Hematopoietic multipotent progenitor cell (in vitro differentiated cells): Measurements from ENCODE around the gene ZNF804A. TPM values are rescaled to one million over a fixed set of nuclear protein-coding genes. Genes with fewer than 3 reads are reported as not detected.
A peak's percentile ranks its signal among the peaks of the same experiment; 100 is the strongest.

Experiments used
- DNase-seq, 3 donors: peaks; one replicate each; pipeline ENCODE4 v3.0.0-alpha.2; 2011 to 2015; ENCODE audit warnings: low read depth in 2 of 3, low spot score in 2 of 3
- total RNA-seq: library from RNA; depleted of rRNA; stranded (reverse); fragments of >200 nt; gene quantifications from one replicate; pipeline ENCODE4 v1.2.3, GENCODE V29; 2012

ZNF804A gene
- total RNA-seq: 4.6 TPM

GRCh38 chr2:184598316-184599053 is at the start of gene ZNF804A:
TSS of gene ZNF804A (plus strand) at chr2:184598529. CDS start at chr2:184598960, 431 bp downstream.
- peak in 2 of 3 donors; percentile 78 to 85 for DNase-seq

DNA sequence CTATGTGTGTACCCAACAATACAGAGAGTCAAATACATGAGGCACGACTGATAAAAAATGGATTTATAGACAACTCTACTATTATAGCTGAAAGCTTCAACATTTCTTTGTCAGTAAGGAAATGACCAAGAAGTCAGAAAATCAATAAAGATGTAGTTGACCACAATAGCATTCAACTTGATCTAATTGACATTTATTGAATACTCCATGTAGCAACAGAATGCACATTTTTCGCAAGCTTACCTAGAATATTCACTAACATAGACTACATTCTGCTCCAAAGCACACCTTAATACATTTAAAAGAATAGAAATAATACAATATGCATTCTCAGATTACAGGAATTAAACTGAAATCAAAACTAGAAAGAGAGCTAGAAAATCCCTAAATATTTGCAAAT is 49.2 kb upstream of the ZNF804A start:
- DNase-seq: no peak

DNA sequence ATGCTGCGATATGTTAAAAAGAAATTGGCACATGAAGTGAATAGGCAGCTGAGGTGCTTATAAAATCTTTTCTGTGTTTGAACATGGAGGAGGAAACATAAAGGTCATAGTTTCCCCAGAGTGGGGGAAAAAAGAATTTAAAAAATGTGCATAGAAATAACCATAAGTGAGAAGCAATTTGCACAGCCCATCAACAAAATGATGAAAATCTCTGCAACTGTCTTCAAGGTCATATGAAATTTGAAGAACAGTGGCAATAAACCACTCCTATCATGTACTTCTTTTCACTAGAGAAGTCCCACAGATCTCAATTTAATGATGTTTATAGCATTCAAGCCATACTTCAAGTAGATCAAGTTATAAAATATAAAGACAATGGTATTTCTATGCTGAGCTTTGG is 46.7 kb upstream of the ZNF804A start:
- no peak for DNase-seq

- DNase-seq: no peak
These were observed 43.6 kb upstream of the ZNF804A start for GRCh38 chr2:184554736-184555135.

GRCh38 chr2:184555352-184555751 is 43.0 kb upstream of the ZNF804A start:
- no peak for DNase-seq

GRCh38 chr2:184556639-184557038 is 41.7 kb upstream of the ZNF804A start:
- no peak for DNase-seq

DNA sequence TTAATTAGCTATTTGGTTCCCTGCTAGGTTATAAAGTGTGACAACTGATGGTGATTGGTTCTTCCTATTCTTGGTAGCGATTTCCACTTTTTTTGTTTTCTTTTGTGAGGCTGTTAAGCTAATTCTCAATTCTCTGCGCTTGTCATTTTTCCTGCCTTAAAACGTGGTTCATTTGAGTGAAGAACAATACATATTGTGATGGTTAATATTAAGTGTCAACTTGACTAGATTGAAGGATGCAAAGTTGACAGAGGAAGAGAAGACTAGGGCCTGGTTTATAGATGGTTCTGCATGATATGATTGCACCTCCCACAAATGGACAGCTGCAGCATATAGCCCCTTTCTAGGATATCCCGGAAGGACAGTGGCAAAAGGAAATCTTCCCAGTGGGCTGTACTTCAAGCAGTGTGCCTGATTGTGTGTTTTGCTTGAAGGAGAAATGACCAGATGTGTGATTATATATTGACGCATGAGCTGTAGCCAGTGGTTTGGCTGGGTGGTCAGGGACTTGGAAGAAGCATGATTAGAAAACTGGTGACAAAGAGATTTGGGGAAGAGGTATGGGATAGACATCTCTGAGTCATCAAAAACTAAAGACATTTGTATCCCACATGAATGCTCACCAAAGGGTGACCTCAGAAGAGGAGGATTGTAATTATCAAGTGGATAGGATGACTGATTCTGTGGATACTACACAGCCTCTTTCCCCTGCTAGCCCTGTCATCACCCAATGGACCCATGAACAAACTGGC is 39.4 kb upstream of the ZNF804A start:
- DNase-seq: no peak

- no peak for DNase-seq
These were observed 37.7 kb upstream of the ZNF804A start for GRCh38 chr2:184560603-184561002.

GRCh38 chr2:184562532-184562931 is 35.8 kb upstream of the ZNF804A start:
- peak in 1 of 3 donors; percentile 1 for DNase-seq

DNA sequence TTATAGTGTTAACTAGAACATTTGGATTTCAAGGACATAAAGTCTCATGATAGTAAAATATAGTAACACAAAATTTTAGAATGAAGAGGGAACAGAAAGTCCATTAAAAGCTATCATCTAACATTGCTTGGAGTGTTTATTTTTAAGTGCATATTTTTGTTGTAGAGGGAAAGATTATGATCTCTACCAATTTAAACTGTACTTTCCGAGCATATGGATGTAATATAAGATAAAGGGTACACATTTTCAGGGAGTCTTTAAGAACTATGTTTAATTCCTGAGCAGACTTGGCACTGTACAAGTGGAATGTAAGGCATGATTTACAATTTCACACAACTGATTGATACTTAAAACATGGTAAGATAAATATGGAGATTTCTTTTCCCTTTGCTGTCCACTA is 34.2 kb upstream of the ZNF804A start:
- DNase-seq: no peak

GRCh38 chr2:184566716-184567115 is 31.6 kb upstream of the ZNF804A start:
- DNase-seq: no peak

GRCh38 chr2:184577056-184577455 is 21.3 kb upstream of the ZNF804A start:
- no peak for DNase-seq

DNA sequence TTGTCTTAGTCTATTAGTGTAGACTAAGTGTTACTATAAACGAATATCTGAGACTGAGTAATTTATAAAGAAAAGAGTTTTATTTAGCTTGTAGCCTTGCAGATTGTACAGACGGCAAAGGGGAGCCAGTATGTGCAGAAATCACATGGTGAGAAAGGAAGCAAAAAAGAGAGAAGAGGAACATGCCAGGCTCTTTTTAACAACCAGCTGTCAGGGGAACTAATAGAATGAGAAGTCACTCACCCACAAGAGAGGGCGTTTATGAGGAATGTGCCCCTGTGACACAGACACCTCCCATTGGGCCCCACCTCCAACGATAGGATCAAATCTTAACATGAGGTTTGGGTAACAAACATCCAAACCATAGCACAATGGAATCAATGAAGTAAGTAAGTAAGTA is 20.6 kb upstream of the ZNF804A start:
- peak in 1 of 3 donors; percentile 35 for DNase-seq

DNA sequence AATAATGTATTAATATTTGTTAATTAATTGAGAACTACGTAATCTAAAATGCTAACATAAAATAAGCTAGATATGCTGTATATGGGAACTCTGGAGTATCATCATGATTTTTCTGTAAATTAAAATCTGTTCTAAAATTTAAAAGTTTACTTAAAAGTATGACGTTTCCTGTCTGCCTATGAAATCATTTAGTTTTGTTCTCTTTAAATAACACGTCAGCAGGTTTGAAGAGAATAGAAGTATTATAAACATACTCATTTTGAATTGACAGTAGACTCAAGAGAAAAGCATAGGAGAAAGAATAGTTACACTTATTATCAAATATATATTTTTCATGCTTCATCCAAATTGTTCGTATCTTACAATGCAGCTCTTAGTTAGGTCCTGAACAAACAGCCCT is 19.1 kb upstream of the ZNF804A start:
- no peak for DNase-seq

DNA sequence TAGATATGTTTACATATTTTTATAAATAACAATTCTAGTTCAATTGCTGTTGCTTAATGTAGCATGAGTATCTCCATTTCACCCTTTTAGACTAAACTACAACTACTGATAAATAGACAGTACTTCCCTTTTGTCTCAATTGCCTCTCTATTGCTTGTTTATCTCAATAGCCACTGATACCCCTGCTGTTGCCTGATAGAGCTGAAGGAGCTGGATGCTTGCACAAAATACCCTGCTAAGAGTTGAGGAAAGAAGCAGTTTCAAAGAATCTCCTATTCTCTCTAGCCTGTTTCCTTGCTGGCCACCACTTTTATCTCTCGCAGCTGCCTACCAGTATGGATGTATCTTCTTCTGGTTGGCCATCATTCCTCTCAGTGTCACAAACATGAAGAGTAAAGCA is 16.9 kb upstream of the ZNF804A start:
- DNase-seq: peak in 1 of 3 donors; percentile 28

GRCh38 chr2:184589261-184589660 is 9.1 kb upstream of the ZNF804A start:
- DNase-seq: peak in 1 of 3 donors; percentile 41

DNA sequence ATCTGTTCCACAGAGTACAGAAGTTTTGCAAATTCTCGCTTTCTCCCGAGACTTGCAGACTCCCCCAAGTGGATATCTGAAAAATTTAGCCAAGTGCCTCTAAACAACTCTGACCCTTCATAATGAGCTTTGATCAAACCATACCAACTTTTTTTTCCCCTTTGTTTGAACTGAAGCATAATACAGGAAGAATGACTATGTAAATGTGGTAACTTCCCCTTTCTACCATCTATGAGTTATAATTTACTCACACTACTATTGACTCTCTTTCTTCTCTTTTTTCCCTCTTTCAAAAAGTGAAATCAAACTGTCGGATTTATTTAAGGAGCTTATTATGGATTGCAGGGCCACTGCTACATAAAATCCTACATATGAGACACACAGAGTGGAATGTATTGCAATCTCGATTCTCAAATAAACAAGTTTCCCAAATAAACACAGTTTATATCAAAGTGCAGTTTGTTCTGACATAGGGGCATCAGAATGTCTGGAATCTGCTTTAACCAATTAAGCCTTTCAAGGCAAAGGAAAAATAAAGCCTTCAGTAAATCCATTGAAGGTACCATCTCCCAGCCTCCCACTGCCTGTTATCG is 1.4 kb upstream of the ZNF804A start:
- peak in 2 of 3 donors; percentile 77 to 93 for DNase-seq

GRCh38 chr2:184597571-184597991 is 748 bp upstream of the ZNF804A start:
- DNase-seq: peak in 2 of 3 donors; percentile 58 to 77

GRCh38 chr2:184598002-184598315 is 370 bp upstream of the ZNF804A start:
- DNase-seq: no peak

- DNase-seq: peak in 1 of 3 donors; percentile 54
These were observed 934 bp downstream of the ZNF804A start for GRCh38 chr2:184599054-184599871.

DNA sequence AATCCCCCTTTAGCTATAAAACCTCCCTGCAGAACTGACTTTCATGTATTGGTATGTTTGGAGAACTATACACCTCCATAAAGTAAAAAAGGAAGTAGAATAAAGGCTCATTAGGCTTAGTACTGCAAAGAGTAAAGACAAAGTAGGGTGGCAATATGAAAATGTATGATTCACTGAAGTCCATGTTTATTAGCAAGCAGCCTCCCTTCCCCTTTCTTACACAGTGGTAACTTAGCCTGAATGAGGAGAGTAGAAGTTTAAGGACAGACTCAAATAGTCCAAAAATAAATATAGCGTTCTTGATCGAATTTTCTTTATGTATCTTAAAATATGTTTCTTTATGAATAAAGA is 1.5 kb downstream of the ZNF804A start:
- peak in 1 of 3 donors; percentile 46 for DNase-seq
